Panc1 (cell line): ENCODE results near the gene C1QTNF1.

Experiments used
- CTCF ChIP-seq: fragments of 450-650 bp; IDR thresholded peaks from 2 replicates; pipeline ENCODE4 v1.5.1; 2017; ENCODE audit warnings: mild to moderate bottlenecking
- POLR2AphosphoS5 ChIP-seq: IDR thresholded peaks from 2 replicates; pipeline ENCODE4 v1.6.1; 2012; ENCODE audit warnings: mild to moderate bottlenecking, low read depth, low read length, moderate library complexity

GRCh38 chr17:79049821-79050220 lies 25.9 kb downstream of the C1QTNF1 start:
- TF ChIP-seq POLR2AphosphoS5, result no peak
- no peak for TF ChIP-seq CTCF
